Mesenchymal stem cell (in vitro differentiated cells and primary cell): ENCODE measurements around the gene KCNK10.

ENCODE experiments used
- DNase-seq: peaks from one replicate; pipeline ENCODE4 v3.0.0-alpha.2; 2013
- H2AFZ ChIP-seq: one replicate; pipeline ENCODE4 v1.6.1; 2013; ENCODE audit warnings: low read depth, mild to moderate bottlenecking, control low read depth, inconsistent platforms, low read length, moderate library complexity
- H2AK5ac ChIP-seq: 2 replicates; pipeline ENCODE4 v1.6.1; 2013; ENCODE audit warnings: low read length, moderate library complexity, mild to moderate bottlenecking, inconsistent platforms; ENCODE audit not compliant: severe bottlenecking
- H2BK120ac ChIP-seq: one replicate; pipeline ENCODE4 v1.6.1; 2013; ENCODE audit warnings: low read depth, mild to moderate bottlenecking, inconsistent platforms, low read length, moderate library complexity
- H2BK12ac ChIP-seq, 2 experiments: one replicate each; pipeline ENCODE4 v1.6.1; 2013; ENCODE audit warnings: inconsistent platforms in 2 of 2, low read length in 2 of 2, mild to moderate bottlenecking in 2 of 2, moderate library complexity in 2 of 2, control low read depth in 1 of 2
- H2BK15ac ChIP-seq: one replicate; pipeline ENCODE4 v1.6.1; 2013; ENCODE audit warnings: mild to moderate bottlenecking, low read depth, inconsistent platforms; ENCODE audit not compliant: poor library complexity, severe bottlenecking
- H2BK5ac ChIP-seq: 2 replicates; pipeline ENCODE4 v1.6.1; 2013; ENCODE audit warnings: low read depth, mild to moderate bottlenecking, low read length, control low read depth, inconsistent platforms; ENCODE audit not compliant: poor library complexity, severe bottlenecking
- H3K14ac ChIP-seq, 2 experiments: one replicate each; pipeline ENCODE4 v1.6.1; 2013; ENCODE audit warnings: inconsistent platforms in 2 of 2, low read length in 2 of 2, control low read depth in 1 of 2, mild to moderate bottlenecking in 1 of 2, moderate library complexity in 1 of 2
- H3K18ac ChIP-seq, 2 experiments: one replicate each; pipeline ENCODE4 v1.6.1; 2013; ENCODE audit warnings: inconsistent platforms in 2 of 2, low read length in 2 of 2, control low read depth in 1 of 2, low read depth in 1 of 2, mild to moderate bottlenecking in 1 of 2
- H3K23ac ChIP-seq, 2 experiments: one replicate each; pipeline ENCODE4 v1.6.1; 2013; ENCODE audit warnings: inconsistent platforms in 2 of 2, low read length in 2 of 2, mild to moderate bottlenecking in 2 of 2, moderate library complexity in 2 of 2, control low read depth in 1 of 2
- H3K27ac ChIP-seq: 2 replicates; pipeline ENCODE4 v1.5.1; 2013; ENCODE audit warnings: mild to moderate bottlenecking, moderate library complexity, low read length, control low read depth, inconsistent platforms; ENCODE audit not compliant: poor library complexity, severe bottlenecking
- H3K27me3 ChIP-seq, 2 experiments: 2 replicates each; pipeline versions ENCODE4 v1.6.1 to v1.7.0; 2013; ENCODE audit warnings: low read length in 2 of 2, mild to moderate bottlenecking in 2 of 2, moderate library complexity in 2 of 2, control low read depth in 1 of 2, inconsistent platforms in 1 of 2; ENCODE audit not compliant: control insufficient read depth in 1 of 2, insufficient read depth in 1 of 2
- H3K36me3 ChIP-seq, 2 experiments: 2 replicates each; pipeline versions ENCODE4 v1.6.1 to v1.7.0; 2013; ENCODE audit warnings: low read length in 2 of 2, control low read depth in 1 of 2, inconsistent platforms in 1 of 2, low read depth in 1 of 2, mild to moderate bottlenecking in 1 of 2; ENCODE audit not compliant: insufficient read depth in 2 of 2, control insufficient read depth in 1 of 2
- H3K4ac ChIP-seq, 2 experiments: one replicate each; pipeline ENCODE4 v1.6.1; 2013; ENCODE audit warnings: inconsistent platforms in 2 of 2, low read length in 2 of 2, mild to moderate bottlenecking in 2 of 2, moderate library complexity in 2 of 2, control low read depth in 1 of 2, low read depth in 1 of 2
- H3K4me1 ChIP-seq: 2 replicates; pipeline ENCODE4 v1.6.1; 2013; ENCODE audit warnings: low read depth, low read length, control low read depth; ENCODE audit not compliant: control insufficient read depth, insufficient read depth
- H3K4me2 ChIP-seq: 2 replicates; pipeline ENCODE4 v1.6.1; 2013; ENCODE audit warnings: low read length, mild to moderate bottlenecking, inconsistent platforms; ENCODE audit not compliant: poor library complexity, severe bottlenecking
- H3K4me3 ChIP-seq, 2 experiments: 2 replicates each; pipeline versions ENCODE4 v1.5.1 to v1.7.0; 2013; ENCODE audit warnings: low read length in 2 of 2, mild to moderate bottlenecking in 2 of 2, control low read depth in 1 of 2, low read depth in 1 of 2; ENCODE audit not compliant: insufficient read depth in 1 of 2
- H3K79me1 ChIP-seq: replicated peaks from 2 replicates; pipeline ENCODE4 v1.6.1; 2013; ENCODE audit warnings: mild to moderate bottlenecking, control low read depth, low read length, inconsistent platforms; ENCODE audit not compliant: poor library complexity, severe bottlenecking
- H3K9ac ChIP-seq: 2 replicates; pipeline ENCODE4 v1.7.0; 2013; ENCODE audit warnings: mild to moderate bottlenecking, low read length, moderate library complexity
- H3K9me3 ChIP-seq: 2 replicates; pipeline ENCODE4 v1.7.0; 2013; ENCODE audit warnings: mild to moderate bottlenecking, low read length; ENCODE audit not compliant: control insufficient read depth
- H4K8ac ChIP-seq: one replicate; pipeline ENCODE4 v1.6.1; 2013; ENCODE audit warnings: inconsistent platforms, mild to moderate bottlenecking, low read length, moderate library complexity
- H4K91ac ChIP-seq: one replicate; pipeline ENCODE4 v1.6.1; 2013; ENCODE audit warnings: mild to moderate bottlenecking, low read length, inconsistent platforms
- WGBS: methylation state at CpG from one replicate; pipeline ENCODE4 v1.1.7; 2013; ENCODE audit warnings: mixed read lengths; 5-methylcytosine and 5-hydroxymethylcytosine counted together

Gene KCNK10

GRCh38 chr14:88233915-88234314 is 89.2 kb downstream of the KCNK10 start:
- Histone ChIP-seq H3K4me3 (no peak overlapping the region), H3K14ac (no peak overlapping the region), H3K9ac (no peak overlapping the region), H2AK5ac (no peak overlapping the region), H3K18ac (no peak overlapping the region), H3K4ac (no peak overlapping the region), H3K27me3 (peaks cover 0 to 15% of the 10 kb centered on the region in 2 experiments), H4K8ac (no peak overlapping the region), H2BK120ac (no peak overlapping the region), H2BK5ac (no peak overlapping the region), H3K79me1 (no peaks in the 10 kb centered on the region), H3K36me3 (no peaks in the 10 kb centered on the region), H3K23ac (no peak overlapping the region), H3K27ac (no peak overlapping the region), H2BK15ac (no peak overlapping the region), H4K91ac (no peak overlapping the region), H2AFZ (no peak overlapping the region), H3K4me2 (no peak overlapping the region), H3K4me1 (no peaks in the 10 kb centered on the region), H3K9me3 (peaks cover 13% of the 10 kb centered on the region), H2BK12ac (no peak overlapping the region)
- WGBS, result 60% methylated on average over 5 of the region's 5 CpGs
- DNase-seq, result no peak

DNA sequence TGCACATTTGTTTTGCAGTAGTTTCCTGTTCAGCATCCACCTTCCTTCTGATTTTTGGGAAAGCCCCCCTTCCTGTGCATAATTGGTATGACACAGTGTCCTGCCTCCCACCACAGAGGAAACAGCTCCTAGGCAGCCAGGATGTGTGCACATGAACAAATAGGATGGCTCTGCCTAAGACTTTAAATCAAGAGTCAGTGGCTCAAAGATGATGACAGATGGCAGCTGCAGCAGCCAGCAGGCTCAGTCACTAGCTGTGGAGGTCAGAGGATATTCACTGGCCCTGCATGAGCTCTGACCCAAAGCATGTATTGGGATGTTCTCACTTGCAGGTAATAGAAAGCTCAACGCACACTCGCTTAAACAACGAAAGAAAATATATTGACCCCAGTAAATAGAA is 90.3 kb downstream of the KCNK10 start:
- no peak overlapping the region for H2BK12ac ChIP-seq
- no peak overlapping the region for H3K9ac ChIP-seq
- H3K4me3 ChIP-seq, result no peak overlapping the region
- H4K91ac ChIP-seq, result no peak overlapping the region
- H3K14ac ChIP-seq, result no peak overlapping the region
- H3K27ac ChIP-seq, result no peak overlapping the region
- H2BK5ac ChIP-seq, result no peak overlapping the region
- no peak overlapping the region for H3K23ac ChIP-seq
- WGBS, result 62% methylated on average over 3 of the region's 3 CpGs
- no peak overlapping the region for H3K4me2 ChIP-seq
- H2AK5ac ChIP-seq, result no peak overlapping the region
- H3K4ac ChIP-seq, result no peak overlapping the region
- H2BK15ac ChIP-seq, result no peak overlapping the region
- no peak overlapping the region for H4K8ac ChIP-seq
- H3K18ac ChIP-seq, result no peak overlapping the region
- DNase-seq, result no peak
- no peaks in the 10 kb centered on the region for H3K79me1 ChIP-seq
- no peaks in the 10 kb centered on the region for H3K4me1 ChIP-seq
- H3K9me3 ChIP-seq, result peaks cover 13% of the 10 kb centered on the region
- no peak overlapping the region for H2BK120ac ChIP-seq
- H3K36me3 ChIP-seq, result no peaks in the 10 kb centered on the region
- H2AFZ ChIP-seq, result no peak overlapping the region
- H3K27me3 ChIP-seq, result peaks cover 0 to 15% of the 10 kb centered on the region in 2 experiments

- H3K4me1 ChIP-seq, result no peaks in the 10 kb centered on the region
- H3K4me3 ChIP-seq, result no peak overlapping the region
- no peak overlapping the region for H2BK12ac ChIP-seq
- no peaks in the 10 kb centered on the region for H3K36me3 ChIP-seq
- H3K4me2 ChIP-seq, result no peak overlapping the region
- H2BK120ac ChIP-seq, result no peak overlapping the region
- no peaks in the 10 kb centered on the region for H3K79me1 ChIP-seq
- no peak overlapping the region for H2AK5ac ChIP-seq
- H3K4ac ChIP-seq, result no peak overlapping the region
- H4K8ac ChIP-seq, result no peak overlapping the region
- WGBS, result 55% methylated on average over 4 of the region's 5 CpGs
- H3K23ac ChIP-seq, result no peak overlapping the region
- no peak overlapping the region for H2BK5ac ChIP-seq
- no peak overlapping the region for H2BK15ac ChIP-seq
- H3K27me3 ChIP-seq, result peaks cover 0 to 15% of the 10 kb centered on the region in 2 experiments
- no peak overlapping the region for H3K9ac ChIP-seq
- H3K14ac ChIP-seq, result no peak overlapping the region
- H3K18ac ChIP-seq, result no peak overlapping the region
- H4K91ac ChIP-seq, result no peak overlapping the region
- H3K9me3 ChIP-seq, result peaks cover 13% of the 10 kb centered on the region
- no peak for DNase-seq
- H3K27ac ChIP-seq, result no peak overlapping the region
- no peak overlapping the region for H2AFZ ChIP-seq
Observed at GRCh38 chr14:88231603-88232002, 91.5 kb downstream of the KCNK10 start.

GRCh38 chr14:88229428-88229827 is 93.6 kb downstream of the KCNK10 start:
- no peak overlapping the region for H3K14ac ChIP-seq
- no peaks in the 10 kb centered on the region for H3K36me3 ChIP-seq
- H4K91ac ChIP-seq, result no peak overlapping the region
- H3K23ac ChIP-seq, result no peak overlapping the region
- no peak overlapping the region for H2AFZ ChIP-seq
- H2BK5ac ChIP-seq, result no peak overlapping the region
- no peak overlapping the region for H2BK120ac ChIP-seq
- H3K4me1 ChIP-seq, result no peaks in the 10 kb centered on the region
- H3K9ac ChIP-seq, result no peak overlapping the region
- H2AK5ac ChIP-seq, result no peak overlapping the region
- H2BK12ac ChIP-seq, result no peak overlapping the region
- WGBS, result 40% methylated on average over 1 of the region's 1 CpG
- no peak overlapping the region for H3K4ac ChIP-seq
- no peak for DNase-seq
- no peak overlapping the region for H4K8ac ChIP-seq
- H3K27ac ChIP-seq, result no peak overlapping the region
- H3K18ac ChIP-seq, result no peak overlapping the region
- H2BK15ac ChIP-seq, result no peak overlapping the region
- no peaks in the 10 kb centered on the region for H3K9me3 ChIP-seq
- H3K27me3 ChIP-seq, result peaks cover 0 to 25% of the 10 kb centered on the region in 2 experiments
- H3K4me3 ChIP-seq, result no peak overlapping the region
- H3K4me2 ChIP-seq, result no peak overlapping the region
- H3K79me1 ChIP-seq, result no peaks in the 10 kb centered on the region
